Measurements from ENCODE around the gene SRD5A1. TPM values are rescaled to one million over a fixed set of nuclear protein-coding genes. Genes with fewer than 3 reads are reported as not detected.

SRD5A1 gene, protein sequence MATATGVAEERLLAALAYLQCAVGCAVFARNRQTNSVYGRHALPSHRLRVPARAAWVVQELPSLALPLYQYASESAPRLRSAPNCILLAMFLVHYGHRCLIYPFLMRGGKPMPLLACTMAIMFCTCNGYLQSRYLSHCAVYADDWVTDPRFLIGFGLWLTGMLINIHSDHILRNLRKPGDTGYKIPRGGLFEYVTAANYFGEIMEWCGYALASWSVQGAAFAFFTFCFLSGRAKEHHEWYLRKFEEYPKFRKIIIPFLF
- 22.5 and 23.4 TPM in 2 replicates for total RNA-seq (2014; rRNA removed; shearing (Covaris generic))

DNA sequence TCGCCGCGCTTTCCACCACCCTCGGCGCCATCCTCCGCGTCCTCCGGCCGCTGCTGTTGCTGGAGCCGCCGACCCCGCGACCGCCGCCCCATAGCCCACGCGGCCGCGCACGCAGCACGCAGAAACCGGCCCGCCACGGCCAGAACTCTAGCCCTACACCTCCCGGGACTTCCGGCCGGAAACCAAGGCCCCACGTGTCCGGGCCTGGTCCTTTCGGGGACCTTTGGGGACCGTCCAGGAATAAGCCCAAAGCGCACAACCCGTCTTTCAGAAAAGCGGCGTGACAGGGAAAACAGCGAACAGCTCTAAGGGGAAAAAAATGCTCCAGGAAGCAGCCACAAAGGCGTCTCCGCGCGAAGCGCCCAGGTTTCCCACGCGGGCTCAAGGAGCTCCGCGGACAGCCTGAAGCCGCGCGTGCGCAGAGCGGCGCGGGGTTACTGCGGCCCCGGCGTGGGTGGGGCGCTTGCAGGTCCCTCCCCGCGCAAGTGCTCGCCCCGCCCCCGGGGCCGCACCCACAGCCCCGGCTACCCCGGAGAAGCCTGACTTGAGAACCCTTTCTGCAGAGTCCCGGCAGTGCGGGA, at the start of gene SRD5A1, which contains the start of gene NSUN2:
TSS of gene SRD5A1 (plus strand) at position 553 of the 581 bp plus-strand sequence. CDS start 137 bp downstream, outside the sequence.
TSS of gene NSUN2 (minus strand) at position 157 of the 581 bp plus-strand sequence. CDS start at position 92, 65 bp downstream.
- DNase-seq (ENCODE audit: low read depth), result peak; percentile 82

DNA sequence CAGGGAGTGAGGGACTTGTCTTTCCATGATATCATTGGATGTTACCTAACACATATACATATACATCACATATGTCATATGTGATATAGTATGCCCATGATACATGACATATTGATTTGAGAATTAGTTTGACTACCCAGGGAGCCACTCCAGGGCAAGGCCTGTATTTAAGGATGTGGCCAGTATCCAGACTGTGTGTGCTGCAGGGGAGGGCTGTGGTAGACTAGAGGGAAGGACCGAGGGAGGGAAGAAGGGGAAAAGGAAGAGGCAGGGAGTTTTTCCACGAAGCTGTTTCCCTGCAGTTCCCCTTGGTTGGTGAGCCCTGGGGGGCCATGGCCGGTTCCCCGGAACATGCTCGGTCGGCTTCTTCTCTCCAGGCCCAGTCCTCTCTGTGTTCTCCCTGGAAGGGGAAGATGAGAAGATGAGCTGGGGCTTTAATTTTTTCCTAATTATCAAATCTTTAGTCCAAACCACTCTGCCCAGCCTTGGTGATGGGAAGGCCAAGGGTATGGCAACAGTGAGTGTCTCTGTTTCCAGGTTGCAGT, 49.1 kb upstream of the SRD5A1 start:
- no peak for DNase-seq (ENCODE audit: low read depth)

DNA sequence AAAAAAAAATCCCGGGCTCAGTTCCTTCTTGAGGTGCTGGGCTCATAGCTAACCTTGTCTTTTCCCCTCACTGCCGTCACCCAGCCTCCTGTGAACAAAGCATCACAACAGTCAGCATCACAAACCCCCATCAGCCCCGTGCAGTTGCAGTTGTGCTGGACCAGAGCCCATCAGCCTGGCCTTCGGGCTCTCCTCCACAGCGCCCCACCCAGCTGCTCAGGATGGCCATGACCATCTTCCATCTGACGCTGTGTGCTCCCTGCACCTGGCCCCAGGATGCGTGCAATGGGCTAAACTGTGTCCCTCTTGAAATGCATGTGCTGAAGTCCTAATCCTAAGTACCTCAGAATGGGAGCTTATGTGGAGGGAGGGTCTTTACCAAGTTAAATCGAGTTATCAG, 48.5 kb upstream of the SRD5A1 start:
- DNase-seq (ENCODE audit: low read depth), result no peak

DNA sequence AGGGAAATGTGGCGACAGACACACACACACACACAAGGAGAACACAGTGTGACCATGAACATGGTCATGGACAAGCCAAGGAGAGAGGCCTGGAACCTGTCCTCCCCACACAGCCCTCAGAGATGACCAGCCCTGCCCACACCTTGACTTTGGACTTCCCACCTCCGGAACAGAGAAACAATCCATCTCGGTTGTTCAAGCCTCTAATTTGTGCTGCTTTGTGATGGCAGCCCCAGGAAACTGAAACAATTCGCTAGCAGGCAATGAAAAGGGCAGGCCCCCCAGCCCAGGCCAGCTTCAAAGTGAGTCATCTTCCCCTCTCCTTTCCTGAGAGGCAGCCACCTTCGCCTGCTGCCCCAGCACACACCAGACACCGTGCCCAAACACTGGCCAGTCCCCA, 48.1 kb upstream of the SRD5A1 start:
- peak; percentile 15 for DNase-seq (ENCODE audit: low read depth)

DNA sequence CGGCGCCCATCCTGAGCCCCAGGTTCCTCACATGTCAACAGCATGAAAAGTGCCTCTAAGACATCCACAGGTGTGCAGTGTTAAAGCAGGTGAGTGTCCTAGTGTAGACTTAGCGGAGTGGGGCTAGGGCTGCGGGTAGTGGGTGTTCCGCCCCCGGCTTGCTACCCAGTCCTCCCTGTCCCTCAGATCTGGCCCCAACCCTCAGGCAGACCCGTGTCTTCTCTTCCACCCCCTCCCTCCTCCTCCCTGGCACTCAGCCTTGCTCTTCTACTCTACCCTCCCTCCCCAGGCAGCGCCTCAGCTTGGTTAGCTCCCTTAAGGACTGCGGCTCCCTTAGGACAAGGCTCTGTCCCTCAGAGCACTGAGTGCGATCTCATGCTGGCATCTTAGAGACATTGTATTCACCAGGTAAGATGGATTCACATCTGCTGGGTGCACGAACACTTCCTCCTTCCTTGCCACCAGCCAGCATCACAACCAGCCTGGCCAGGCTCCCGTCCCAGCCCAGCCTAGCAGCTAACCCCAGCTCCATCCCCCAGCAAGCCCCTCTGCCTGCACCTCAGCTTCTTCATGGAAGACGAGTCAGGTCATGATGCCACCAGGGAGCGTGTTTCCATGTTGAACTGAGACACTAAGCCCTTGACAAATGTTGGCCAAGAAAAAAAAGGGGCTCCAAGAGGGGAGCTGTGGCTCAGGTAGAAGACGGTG, 47.1 kb upstream of the SRD5A1 start:
- no peak for DNase-seq (ENCODE audit: low read depth)

DNA sequence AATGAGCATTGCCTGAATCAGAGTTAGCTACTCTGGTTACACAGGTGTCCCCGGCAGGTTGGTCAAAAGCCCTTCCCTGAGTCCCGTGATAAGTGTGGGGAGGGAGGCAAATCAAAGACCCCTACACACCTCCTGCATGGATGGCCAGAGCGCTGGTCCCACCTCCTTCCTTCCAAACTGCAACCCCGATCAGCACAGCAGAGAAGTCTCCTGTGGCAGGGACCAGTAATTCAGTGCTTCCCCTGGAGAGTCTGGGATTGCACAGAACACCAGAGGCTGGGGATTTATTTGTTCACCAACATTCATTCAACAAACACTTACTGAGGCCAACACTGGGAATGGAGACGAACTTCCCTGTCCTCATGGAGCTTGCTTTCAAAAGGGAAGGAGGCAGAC, 46.6 kb upstream of the SRD5A1 start:
- no peak for DNase-seq (ENCODE audit: low read depth)

DNA sequence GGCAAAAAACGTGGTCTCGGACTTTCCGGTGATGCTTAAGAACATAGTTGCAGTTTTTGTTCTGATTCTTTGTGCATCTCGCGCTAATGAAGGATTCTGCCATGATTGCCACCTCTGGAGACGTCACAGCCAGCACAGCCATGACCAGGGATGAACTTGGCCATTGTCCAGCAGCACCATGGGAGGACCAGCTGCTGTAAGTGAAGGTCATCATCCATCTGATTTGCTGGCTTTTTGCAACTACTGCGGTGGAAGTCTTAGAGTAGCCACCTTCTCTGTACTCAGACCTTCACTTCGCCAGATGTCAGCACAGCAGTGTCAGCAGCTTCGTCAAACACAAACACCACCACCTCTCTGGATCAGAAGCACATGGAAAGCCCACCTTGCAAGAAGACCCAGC, 46.1 kb upstream of the SRD5A1 start:
- no peak for DNase-seq (ENCODE audit: low read depth)

DNA sequence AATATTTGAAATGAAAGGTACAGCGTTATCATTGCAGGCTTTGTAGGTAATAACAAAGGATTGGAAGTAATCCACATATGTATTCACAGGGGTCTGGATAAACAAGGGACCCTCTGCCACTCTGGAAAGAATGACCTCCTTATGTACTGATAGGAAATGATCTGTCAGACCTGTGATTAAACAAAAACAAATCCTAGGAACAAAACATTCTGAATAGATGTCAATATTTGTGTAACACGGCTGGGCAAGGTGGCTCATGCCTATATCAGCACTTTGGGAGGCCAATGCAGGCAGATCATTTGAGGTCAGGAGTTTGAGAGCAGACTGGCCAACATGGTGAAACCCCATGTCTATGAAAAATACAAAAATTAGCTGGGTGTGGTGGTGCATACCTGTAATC, 42.7 kb upstream of the SRD5A1 start:
- no peak for DNase-seq (ENCODE audit: low read depth)

DNA sequence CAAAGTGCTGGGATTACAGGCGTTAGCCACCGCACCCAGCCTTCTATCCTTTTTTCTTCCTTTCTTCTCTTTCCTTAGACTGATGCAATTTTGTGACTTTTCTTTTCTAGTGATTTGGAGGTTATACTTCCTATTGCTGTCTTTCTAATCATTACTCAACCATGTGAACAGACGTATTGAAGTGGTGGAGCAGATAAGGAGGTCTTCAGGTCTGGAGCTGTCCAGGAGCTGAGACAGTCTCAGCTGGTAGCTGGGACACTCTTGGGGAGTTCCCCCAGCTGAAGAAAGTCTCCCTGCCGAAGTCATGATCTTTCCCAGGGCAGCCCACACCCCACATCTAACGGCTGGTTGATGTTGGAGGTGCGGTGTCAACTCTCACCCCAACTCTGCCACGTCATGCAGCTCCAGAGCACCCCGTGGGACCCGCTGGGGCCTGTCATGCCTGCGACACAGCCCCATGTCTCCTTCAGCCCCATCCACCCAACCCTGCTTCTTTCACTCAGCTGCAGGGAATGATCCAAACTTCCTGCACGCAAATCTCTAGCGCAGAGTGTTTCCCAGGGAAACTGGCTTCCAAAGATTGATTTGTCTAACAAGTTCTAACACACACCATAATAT, 41.5 kb upstream of the SRD5A1 start:
- no peak for DNase-seq (ENCODE audit: low read depth)

DNA sequence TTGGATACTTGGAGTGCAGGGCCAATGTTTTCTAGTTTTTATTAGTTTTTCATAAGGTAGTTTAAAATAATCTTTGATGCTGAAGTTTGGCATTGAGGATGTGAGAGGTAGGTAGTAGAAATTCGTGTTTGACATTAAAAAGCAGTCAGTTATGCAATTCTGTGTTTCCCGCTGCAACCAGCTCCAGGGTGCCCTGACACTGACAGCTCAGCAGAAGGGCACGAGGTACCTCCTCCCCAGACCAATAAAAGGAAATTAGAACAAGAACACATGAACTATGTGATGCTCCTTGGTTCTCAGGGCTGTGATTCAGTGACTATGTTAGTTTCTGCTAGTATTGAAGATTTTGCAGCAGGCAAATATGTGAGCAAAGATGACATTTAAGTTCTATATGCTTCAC, 40.6 kb upstream of the SRD5A1 start:
- DNase-seq (ENCODE audit: low read depth), result peak; percentile 7

DNA sequence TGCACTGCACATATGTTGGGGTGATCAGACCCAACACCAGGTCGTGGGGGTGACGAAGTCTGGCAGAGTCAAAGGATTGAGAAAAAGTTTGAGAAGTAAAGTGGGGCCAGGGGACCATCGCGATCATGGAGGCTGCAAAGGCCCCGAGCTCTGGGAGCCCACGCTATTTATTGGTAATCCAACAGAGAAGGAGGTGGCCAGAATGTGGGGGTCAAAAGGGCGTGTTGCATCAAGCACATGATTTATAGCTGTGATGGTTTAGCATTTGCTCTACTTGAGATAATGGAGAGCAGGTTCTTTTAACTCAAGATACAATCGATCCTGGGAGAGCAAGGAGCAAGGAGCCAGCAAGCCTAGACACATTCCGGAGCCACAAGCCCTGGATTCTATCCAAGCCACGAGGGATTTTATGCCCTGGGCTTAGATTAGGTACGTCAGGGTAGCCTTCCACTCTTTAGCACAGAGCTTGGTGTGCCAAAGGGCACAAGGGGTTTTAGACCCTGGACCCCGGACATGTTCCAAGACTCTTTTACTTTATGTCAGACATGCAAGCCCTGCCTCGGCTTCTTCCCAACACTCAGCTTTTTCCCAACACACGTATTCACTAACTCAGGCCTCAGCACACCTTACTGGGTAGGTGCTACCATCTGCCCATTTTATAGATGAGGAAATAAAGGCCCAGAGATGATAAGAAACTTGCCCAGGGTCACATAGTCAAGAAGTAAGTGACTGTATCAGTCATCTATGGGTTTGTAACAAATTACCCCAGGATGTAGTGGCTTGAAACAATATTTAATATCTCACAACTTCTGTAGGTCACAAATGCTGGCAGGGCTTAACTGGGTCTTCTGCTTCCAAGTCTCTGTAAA, 39.9 kb upstream of the SRD5A1 start:
- no peak for DNase-seq (ENCODE audit: low read depth)

DNA sequence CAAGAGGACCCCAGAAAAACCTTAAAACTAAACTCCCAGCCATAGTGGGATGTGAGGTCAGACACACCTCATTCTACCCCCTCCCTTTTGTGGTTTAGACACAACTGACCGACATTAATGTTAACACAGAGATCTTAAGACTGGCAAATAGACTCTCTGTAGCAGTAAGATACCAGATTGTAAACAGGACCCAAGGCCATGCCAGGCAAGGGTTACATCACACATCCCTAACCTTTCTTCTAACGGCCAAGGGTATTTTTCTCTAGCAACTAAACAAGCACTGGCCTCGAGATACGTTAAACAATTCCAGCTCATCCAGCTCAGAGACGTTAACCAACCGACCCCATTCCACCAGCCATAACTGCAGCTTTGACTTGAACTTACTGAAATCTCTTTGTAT, 39.2 kb upstream of the SRD5A1 start:
- no peak for DNase-seq (ENCODE audit: low read depth)

DNA sequence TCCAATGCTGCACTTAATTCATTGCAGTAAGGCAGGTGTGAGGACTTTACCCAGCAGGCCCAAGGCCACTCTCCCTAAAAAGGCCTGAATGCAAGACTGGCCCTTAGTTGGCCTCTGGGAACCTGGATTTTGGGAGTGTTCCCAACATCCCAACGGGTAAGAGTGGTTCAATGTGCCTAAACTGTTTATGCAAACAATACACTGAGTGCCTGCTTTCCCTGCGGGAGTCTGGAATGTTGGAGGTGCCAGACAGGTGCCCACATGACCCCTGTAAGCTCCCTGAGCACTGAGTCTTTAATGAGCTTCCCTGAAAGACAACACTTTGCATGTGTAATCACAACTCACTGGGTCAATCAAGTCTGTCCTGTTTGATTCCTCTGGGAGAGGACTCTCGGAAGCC, 37.8 kb upstream of the SRD5A1 start:
- no peak for DNase-seq (ENCODE audit: low read depth)

DNA sequence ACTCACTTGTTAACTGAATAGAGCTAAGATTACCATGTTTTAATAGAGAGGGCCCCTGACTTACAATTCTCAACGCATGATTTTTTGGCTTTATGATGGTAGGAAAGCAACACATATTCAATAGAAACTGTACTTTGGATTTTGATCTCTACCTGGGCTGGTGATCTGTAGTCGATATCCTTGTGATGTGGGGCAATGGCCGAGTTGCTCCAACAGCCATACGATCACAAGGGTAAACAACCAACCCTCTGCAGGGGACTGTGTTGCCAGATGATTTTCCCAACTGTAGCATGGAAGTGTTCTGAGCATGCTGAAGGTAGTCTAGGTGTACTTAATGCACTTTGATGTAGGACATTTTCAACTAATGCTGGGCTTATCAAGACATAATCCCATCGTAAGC, 36.9 kb upstream of the SRD5A1 start:
- no peak for DNase-seq (ENCODE audit: low read depth)

DNA sequence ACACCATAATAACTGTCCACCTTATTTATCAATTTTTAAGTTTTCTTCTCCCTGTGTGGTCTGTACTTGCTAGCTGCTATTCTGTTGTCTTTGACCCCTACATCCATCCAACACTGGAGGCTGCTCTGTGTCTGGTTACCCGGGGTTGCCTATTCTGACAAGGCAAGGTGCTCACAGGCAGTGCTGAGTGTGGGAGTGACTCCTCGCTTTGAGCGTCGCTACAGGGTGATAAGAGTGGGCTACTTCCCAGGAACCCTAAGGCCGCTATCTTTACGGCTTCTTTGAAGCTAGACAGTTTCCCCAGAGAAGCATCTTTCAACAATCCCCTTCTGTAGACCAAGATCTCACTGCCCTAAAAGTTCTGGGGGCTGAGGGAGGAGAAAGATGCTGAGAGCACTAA, 35.7 kb upstream of the SRD5A1 start:
- no peak for DNase-seq (ENCODE audit: low read depth)

DNA sequence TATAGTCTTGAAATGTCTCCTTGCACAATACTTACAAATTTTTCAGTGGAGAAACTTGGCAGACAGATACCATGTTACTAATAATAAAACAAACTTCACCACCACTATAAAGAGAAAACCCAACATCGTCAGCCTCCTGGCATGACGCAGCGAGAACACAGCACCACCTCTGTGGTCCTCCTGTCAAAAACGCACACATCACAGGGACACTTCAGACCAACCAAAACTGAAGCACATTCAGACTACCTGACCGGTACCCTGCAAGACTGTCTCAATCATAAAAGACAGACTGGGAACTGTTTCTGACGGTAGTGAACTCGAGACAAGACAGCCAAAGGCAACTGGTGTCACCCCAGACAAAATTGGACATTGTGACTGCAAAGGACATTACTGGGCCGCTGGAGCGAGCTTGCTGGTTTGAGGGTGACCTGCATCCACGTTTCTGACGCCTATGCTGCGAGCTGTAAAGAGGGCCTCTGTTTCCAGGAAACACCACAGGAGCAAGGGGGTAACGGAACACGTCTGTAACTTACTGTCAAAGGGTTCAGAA, 34.8 kb upstream of the SRD5A1 start:
- no peak for DNase-seq (ENCODE audit: low read depth)

DNA sequence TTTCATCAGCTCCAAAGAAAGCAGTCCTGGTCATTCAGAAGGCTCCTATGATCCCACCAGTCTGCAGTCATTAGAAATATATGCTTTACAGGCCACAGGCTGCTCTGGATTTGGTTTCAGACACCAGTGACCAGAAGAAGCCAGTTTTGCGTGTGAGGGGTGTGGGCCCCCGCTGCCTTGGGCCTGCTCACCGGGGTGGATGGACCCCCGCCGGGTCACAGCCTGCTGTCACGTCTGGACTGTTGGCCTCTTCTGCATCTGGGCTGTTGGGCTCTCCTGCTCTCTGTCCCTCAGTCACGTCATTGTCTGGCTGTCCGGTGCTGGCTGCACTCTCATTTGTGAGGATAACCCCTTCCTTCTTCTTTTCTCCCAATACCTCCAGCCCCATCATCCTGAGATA, 33.5 kb upstream of the SRD5A1 start:
- no peak for DNase-seq (ENCODE audit: low read depth)

DNA sequence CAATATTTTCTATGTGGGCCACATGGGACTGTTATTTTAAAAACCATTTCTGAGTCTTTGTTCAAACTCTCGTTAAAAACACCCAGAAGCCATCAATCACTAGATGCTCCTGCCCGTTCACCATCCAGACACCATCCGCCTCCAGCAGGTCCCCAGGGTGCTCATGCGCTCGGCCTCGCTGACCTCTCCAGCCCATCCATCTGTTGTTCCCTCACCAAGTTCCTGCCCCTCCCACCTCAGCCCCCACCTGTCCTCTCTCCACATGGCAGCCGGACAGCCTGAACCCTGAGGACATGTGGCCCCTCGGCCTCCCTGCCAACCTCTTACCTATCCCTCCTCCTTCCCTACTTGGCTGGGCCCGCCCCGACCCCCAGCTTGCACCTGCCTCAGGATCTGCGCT, 32.0 kb upstream of the SRD5A1 start:
- DNase-seq (ENCODE audit: low read depth), result no peak

DNA sequence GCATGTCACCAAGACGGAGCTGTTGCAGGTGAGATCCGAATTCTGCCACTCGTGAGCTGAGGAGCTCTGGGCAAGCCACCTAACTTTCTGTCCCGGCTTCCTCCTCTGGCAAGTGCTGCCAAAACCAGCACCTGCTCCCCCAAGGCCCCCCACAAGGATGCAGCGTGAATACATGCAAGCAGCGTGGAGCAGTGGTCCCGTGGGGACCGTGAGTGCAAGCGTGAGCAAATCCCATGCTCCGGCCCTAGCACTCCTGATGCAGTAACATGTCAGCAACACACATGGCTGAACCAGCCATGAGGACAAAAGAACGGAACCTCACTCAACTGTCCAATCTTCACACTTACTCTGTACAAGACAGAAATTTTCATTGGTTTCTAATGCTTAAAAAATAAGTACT, 31.4 kb upstream of the SRD5A1 start:
- no peak for DNase-seq (ENCODE audit: low read depth)

DNA sequence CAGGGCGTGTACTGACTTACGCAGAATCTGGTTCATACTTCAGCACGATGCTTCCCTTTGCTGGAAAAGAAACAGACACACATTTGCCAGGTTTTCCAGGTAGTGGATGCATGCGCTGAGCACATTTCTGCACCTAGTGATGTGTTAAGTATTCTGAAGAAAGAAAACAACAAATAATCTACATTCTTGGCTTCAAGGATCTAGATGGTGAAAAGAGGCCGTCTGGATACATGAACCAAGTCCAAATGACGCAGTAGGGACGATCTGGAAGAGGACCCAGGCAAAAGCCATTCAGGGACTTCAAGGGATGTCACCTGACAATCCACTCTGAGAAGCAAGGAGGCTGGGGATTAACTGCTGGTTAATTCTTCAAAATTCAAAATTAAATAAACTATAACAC, 30.8 kb upstream of the SRD5A1 start:
- no peak for DNase-seq (ENCODE audit: low read depth)

DNA sequence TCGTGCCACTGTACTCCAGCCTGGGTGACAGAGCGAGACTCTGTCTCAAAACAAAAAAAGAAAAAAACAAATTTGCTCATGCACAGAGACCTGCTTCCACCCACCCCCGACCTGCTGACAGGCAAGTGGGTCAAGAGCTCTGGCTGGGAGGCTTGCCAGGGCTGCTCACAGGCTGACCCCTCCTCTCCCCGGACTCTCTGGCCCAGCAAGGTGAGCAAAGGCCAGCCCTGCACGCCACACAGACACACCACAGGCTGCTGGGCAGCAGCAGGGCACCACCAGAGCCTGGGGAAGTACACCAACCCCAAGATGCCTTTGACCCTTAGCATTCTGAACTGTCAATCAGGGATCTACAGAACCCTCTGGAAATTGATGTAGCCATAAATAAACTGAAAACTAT, 29.6 kb upstream of the SRD5A1 start:
- DNase-seq (ENCODE audit: low read depth), result no peak
